WTC11 (cell line): ENCODE results near the gene SNX17. TPM values are rescaled to one million over a fixed set of nuclear protein-coding genes. Genes with fewer than 3 reads are reported as not detected.

Source experiments
- ATF3 ChIP-seq: sonication (generic); formaldehyde crosslinking; conservative IDR thresholded peaks from 2 replicates; pipeline ENCODE4 v1.8.1; 2022; ENCODE audit warnings: mild to moderate bottlenecking, missing genetic modification reagents
- CREB1 ChIP-seq: sonication (generic); formaldehyde crosslinking; IDR thresholded peaks from 2 replicates; pipeline ENCODE4 v1.8.0; 2023; ENCODE audit warnings: mild to moderate bottlenecking, missing genetic modification reagents
- EMX1 ChIP-seq: fragments of 250-450 bp; sonication (Bioruptor Pico); IDR thresholded peaks from 2 replicates; pipeline ENCODE4 v1.8.0; 2021; ENCODE audit warnings: mild to moderate bottlenecking
- ESRRA ChIP-seq: sonication (generic); formaldehyde crosslinking; IDR thresholded peaks from 2 replicates; pipeline ENCODE4 v1.8.1; 2022; ENCODE audit warnings: mild to moderate bottlenecking, missing genetic modification reagents, borderline replicate concordance
- ETV6 ChIP-seq: sonication (generic); formaldehyde crosslinking; IDR thresholded peaks from 2 replicates; pipeline ENCODE4 v1.8.1; 2022; ENCODE audit warnings: mild to moderate bottlenecking, missing genetic modification reagents
- FOXK1 ChIP-seq: sonication (generic); formaldehyde crosslinking; IDR thresholded peaks from 2 replicates; pipeline ENCODE4 v1.8.0; 2022; ENCODE audit warnings: mild to moderate bottlenecking, moderate library complexity, missing genetic modification reagents
- HMGA2 ChIP-seq: fragments of 250-450 bp; sonication (Bioruptor Pico); IDR thresholded peaks from 2 replicates; pipeline ENCODE4 v1.4.0; 2021; ENCODE audit warnings: mild to moderate bottlenecking, moderate library complexity
- KAT7 ChIP-seq: sonication (generic); formaldehyde crosslinking; IDR thresholded peaks from 2 replicates; pipeline ENCODE4 v1.8.1; 2023; ENCODE audit warnings: missing genetic modification reagents, mild to moderate bottlenecking, borderline replicate concordance
- OVOL2 ChIP-seq: fragments of 250-450 bp; sonication (Bioruptor Pico); IDR thresholded peaks from 2 replicates; pipeline ENCODE4 v1.9.0; 2021; ENCODE audit warnings: mild to moderate bottlenecking, borderline replicate concordance
- PREB ChIP-seq: sonication (generic); formaldehyde crosslinking; IDR thresholded peaks from 2 replicates; pipeline ENCODE4 v1.8.1; 2022; ENCODE audit warnings: mild to moderate bottlenecking, missing genetic modification reagents, moderate library complexity, borderline replicate concordance
- RELA ChIP-seq: sonication (generic); formaldehyde crosslinking; IDR thresholded peaks from 2 replicates; pipeline ENCODE4 v1.8.1; 2022; ENCODE audit warnings: missing genetic modification reagents, mild to moderate bottlenecking, borderline replicate concordance
- SMAD3 ChIP-seq: sonication (generic); formaldehyde crosslinking; IDR thresholded peaks from 2 replicates; pipeline ENCODE4 v1.8.0; 2022; ENCODE audit warnings: missing genetic modification reagents, mild to moderate bottlenecking, borderline replicate concordance
- SMAD4 ChIP-seq: sonication (generic); formaldehyde crosslinking; IDR thresholded peaks from 2 replicates; pipeline ENCODE4 v1.8.0; 2022; ENCODE audit warnings: mild to moderate bottlenecking, missing genetic modification reagents
- STAT6 ChIP-seq: sonication (generic); formaldehyde crosslinking; conservative IDR thresholded peaks from 2 replicates; pipeline ENCODE4 v1.8.1; 2023; ENCODE audit warnings: mild to moderate bottlenecking, low read depth, missing genetic modification reagents, moderate library complexity
- TP53 ChIP-seq: sonication (generic); formaldehyde crosslinking; IDR thresholded peaks from 2 replicates; pipeline ENCODE4 v1.8.1; 2023; ENCODE audit warnings: mild to moderate bottlenecking, missing genetic modification reagents
- ZNF121 ChIP-seq: sonication (generic); formaldehyde crosslinking; IDR thresholded peaks from 2 replicates; pipeline ENCODE4 v1.8.0; 2023; ENCODE audit warnings: missing genetic modification reagents
- ZNF219 ChIP-seq: sonication (generic); formaldehyde crosslinking; IDR thresholded peaks from 2 replicates; pipeline ENCODE4 v1.8.0; 2023; ENCODE audit warnings: missing genetic modification reagents, mild to moderate bottlenecking, borderline replicate concordance
- ZNF232 ChIP-seq: sonication (generic); formaldehyde crosslinking; IDR thresholded peaks from 2 replicates; pipeline ENCODE4 v1.8.0; 2022; ENCODE audit warnings: mild to moderate bottlenecking, missing genetic modification reagents
- ZNF281 ChIP-seq: sonication (generic); formaldehyde crosslinking; IDR thresholded peaks from 2 replicates; pipeline ENCODE4 v1.8.0; 2023; ENCODE audit warnings: mild to moderate bottlenecking, missing genetic modification reagents
- ZNF317 ChIP-seq: sonication (generic); formaldehyde crosslinking; IDR thresholded peaks from 2 replicates; pipeline ENCODE4 v1.8.1; 2023; ENCODE audit warnings: low read depth, mild to moderate bottlenecking, moderate library complexity, missing genetic modification reagents, borderline replicate concordance
- total RNA-seq: library from RNA; stranded (reverse); gene quantifications from 3 replicates; pipeline ENCODE4 v1.2.3, GENCODE V29; 2021
- TF ChIP-seq, protein P1 (sequence below): sonication (generic); formaldehyde crosslinking; IDR thresholded peaks from 2 replicates; pipeline ENCODE4 v1.8.1; 2022; ENCODE audit warnings: low read depth, missing genetic modification reagents, borderline replicate concordance
- TF ChIP-seq, protein P2 (sequence below): sonication (generic); formaldehyde crosslinking; IDR thresholded peaks from 2 replicates; pipeline ENCODE4 v1.8.1; 2022; ENCODE audit warnings: missing genetic modification reagents, borderline replicate concordance
- TF ChIP-seq, protein P3 (sequence below): sonication (generic); formaldehyde crosslinking; IDR thresholded peaks from 2 replicates; pipeline ENCODE4 v1.8.0; 2022; ENCODE audit warnings: mild to moderate bottlenecking, missing genetic modification reagents
- TF ChIP-seq, protein P4 (sequence below): fragments of 250-450 bp; sonication (Bioruptor Pico); IDR thresholded peaks from 2 replicates; pipeline ENCODE4 v1.9.0; 2021; ENCODE audit warnings: mild to moderate bottlenecking

The SNX17 gene
- total RNA-seq, 1 experiment from 2014 or later, result 74.7 TPM

DNA sequence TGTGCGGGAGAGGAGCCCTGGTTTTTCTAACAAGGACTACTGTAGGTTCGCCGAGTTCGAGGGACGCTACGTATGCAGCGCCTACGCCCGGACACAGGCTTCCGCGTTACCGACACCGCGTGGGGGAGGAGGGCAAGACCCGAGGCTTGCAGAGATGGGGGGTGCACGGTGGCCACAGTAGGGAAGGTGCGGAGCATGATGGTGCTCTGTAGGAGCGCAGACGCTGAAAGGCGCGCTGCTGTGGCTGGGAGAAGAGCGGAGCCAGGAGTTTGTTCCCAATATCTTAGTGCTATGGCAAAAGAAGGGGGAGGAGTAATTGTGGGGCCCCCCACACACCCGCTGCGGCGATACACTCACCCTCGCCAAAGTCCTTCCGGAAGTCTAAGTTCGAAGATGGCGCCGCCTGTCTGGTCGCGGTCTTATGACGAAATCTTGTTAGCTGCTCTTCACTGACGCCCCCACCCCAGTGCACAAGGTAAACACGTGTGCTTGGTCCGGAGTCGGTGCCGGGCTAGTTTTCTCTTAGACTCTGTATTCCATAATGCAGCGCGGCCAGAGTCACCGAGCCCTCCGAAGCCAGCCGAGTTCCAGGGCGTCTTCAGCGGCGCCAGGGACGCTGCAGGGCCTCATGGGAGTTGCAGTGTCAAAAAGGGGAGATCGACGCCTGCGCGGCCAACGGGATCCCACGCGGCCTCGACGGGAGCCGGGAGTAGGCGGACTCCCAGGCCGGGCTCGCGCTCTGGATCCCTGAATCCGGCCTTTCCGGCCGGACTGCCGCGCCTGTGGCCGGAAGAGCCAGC lies 13.8 kb upstream of the SNX17 start, which contains the start of gene GTF3C2 (continued):
- TF ChIP-seq ZNF281 (CRISPR knock-in tag), result no peak
- peak; percentile 93 for TF ChIP-seq FOXK1 (CRISPR knock-in tag)
- no peak for TF ChIP-seq ESRRA (CRISPR knock-in tag)
- TF ChIP-seq TP53 (CRISPR knock-in tag), result peak; percentile 72; the same call in 1 of the 2 replicates
- no peak for TF ChIP-seq CREB1 (CRISPR knock-in tag)
- TF ChIP-seq ZNF219, result no peak
- no peak for TF ChIP-seq ATF3
- TF ChIP-seq ZNF317, result no peak
- TF ChIP-seq, protein P1, sequence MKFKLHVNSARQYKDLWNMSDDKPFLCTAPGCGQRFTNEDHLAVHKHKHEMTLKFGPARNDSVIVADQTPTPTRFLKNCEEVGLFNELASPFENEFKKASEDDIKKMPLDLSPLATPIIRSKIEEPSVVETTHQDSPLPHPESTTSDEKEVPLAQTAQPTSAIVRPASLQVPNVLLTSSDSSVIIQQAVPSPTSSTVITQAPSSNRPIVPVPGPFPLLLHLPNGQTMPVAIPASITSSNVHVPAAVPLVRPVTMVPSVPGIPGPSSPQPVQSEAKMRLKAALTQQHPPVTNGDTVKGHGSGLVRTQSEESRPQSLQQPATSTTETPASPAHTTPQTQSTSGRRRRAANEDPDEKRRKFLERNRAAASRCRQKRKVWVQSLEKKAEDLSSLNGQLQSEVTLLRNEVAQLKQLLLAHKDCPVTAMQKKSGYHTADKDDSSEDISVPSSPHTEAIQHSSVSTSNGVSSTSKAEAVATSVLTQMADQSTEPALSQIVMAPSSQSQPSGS (CRISPR knock-in tag), result no peak
- TF ChIP-seq, protein P2, sequence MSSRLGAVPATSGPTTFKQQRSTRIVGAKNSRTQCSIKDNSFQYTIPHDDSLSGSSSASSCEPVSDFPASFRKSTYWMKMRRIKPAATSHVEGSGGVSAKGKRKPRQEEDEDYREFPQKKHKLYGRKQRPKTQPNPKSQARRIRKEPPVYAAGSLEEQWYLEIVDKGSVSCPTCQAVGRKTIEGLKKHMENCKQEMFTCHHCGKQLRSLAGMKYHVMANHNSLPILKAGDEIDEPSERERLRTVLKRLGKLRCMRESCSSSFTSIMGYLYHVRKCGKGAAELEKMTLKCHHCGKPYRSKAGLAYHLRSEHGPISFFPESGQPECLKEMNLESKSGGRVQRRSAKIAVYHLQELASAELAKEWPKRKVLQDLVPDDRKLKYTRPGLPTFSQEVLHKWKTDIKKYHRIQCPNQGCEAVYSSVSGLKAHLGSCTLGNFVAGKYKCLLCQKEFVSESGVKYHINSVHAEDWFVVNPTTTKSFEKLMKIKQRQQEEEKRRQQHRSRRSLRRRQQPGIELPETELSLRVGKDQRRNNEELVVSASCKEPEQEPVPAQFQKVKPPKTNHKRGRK (CRISPR knock-in tag), result no peak
- TF ChIP-seq KAT7 (CRISPR knock-in tag), result peak; percentile 34; the same call in 1 of the 2 replicates
- TF ChIP-seq OVOL2 (CRISPR knock-in tag), result no peak
- TF ChIP-seq, protein P3, sequence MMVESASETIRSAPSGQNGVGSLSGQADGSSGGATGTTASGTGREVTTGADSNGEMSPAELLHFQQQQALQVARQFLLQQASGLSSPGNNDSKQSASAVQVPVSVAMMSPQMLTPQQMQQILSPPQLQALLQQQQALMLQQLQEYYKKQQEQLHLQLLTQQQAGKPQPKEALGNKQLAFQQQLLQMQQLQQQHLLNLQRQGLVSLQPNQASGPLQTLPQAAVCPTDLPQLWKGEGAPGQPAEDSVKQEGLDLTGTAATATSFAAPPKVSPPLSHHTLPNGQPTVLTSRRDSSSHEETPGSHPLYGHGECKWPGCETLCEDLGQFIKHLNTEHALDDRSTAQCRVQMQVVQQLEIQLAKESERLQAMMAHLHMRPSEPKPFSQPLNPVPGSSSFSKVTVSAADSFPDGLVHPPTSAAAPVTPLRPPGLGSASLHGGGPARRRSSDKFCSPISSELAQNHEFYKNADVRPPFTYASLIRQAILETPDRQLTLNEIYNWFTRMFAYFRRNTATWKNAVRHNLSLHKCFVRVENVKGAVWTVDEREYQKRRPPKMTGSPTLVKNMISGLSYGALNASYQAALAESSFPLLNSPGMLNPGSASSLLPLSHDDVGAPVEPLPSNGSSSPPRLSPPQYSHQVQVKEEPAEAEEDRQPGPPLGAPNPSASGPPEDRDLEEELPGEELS, result no peak; the same call in 1 of the 2 replicates
- peak; percentile 52; the same call in 1 of the 2 replicates for TF ChIP-seq RELA (CRISPR knock-in tag)
- TF ChIP-seq PREB (CRISPR knock-in tag), result no peak
- TF ChIP-seq, protein P4, sequence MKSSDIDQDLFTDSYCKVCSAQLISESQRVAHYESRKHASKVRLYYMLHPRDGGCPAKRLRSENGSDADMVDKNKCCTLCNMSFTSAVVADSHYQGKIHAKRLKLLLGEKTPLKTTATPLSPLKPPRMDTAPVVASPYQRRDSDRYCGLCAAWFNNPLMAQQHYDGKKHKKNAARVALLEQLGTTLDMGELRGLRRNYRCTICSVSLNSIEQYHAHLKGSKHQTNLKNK (CRISPR knock-in tag), result no peak
- no peak for TF ChIP-seq HMGA2 (CRISPR knock-in tag)
- TF ChIP-seq SMAD4, result 0 out of 2 replicates have a peak, but pooled peaks have one; percentile 47
- TF ChIP-seq ETV6, result peak; percentile 47
- peak; percentile 57; the same call in 1 of the 2 replicates for TF ChIP-seq SMAD3
- TF ChIP-seq ZNF121 (CRISPR knock-in tag), result no peak; the same call in 1 of the 2 replicates
- peak; percentile 47; the same call in 1 of the 2 replicates for TF ChIP-seq ZNF232
- no peak for TF ChIP-seq EMX1 (CRISPR knock-in tag)
- no peak for TF ChIP-seq STAT6 (CRISPR knock-in tag)
